Neuronal stem cell (in vitro differentiated cells): ENCODE data around the gene CLUH. TPM values are rescaled to one million over a fixed set of nuclear protein-coding genes. Genes with fewer than 3 reads are reported as not detected.

ENCODE experiments used
- DNase-seq: peaks from one replicate; pipeline ENCODE4 v3.0.0-alpha.2; 2013; ENCODE audit warnings: low spot score
- H2AFZ ChIP-seq: one replicate; pipeline ENCODE4 v1.6.1; 2013; ENCODE audit warnings: mild to moderate bottlenecking, low read length, inconsistent platforms
- H2AK5ac ChIP-seq: 2 replicates; pipeline ENCODE4 v1.6.1; 2013; ENCODE audit warnings: low read depth, mild to moderate bottlenecking, inconsistent platforms, low read length, moderate library complexity, mixed read lengths
- H2BK120ac ChIP-seq: 2 replicates; pipeline ENCODE4 v1.6.1; 2013; ENCODE audit warnings: low read depth, mild to moderate bottlenecking, inconsistent platforms, low read length, moderate library complexity, mixed read lengths
- H2BK12ac ChIP-seq: one replicate; pipeline ENCODE4 v1.6.1; 2013; ENCODE audit warnings: low read length, inconsistent platforms
- H2BK15ac ChIP-seq: 2 replicates; pipeline ENCODE4 v1.6.1; 2013; ENCODE audit warnings: mild to moderate bottlenecking, low read length, inconsistent platforms, mixed read lengths
- H2BK5ac ChIP-seq: one replicate; pipeline ENCODE4 v1.6.1; 2013; ENCODE audit warnings: inconsistent platforms, mild to moderate bottlenecking, low read length, moderate library complexity
- H3K14ac ChIP-seq: one replicate; pipeline ENCODE4 v1.6.1; 2013; ENCODE audit warnings: low read length, inconsistent platforms
- H3K18ac ChIP-seq: 2 replicates; pipeline ENCODE4 v1.6.1; 2013; ENCODE audit warnings: low read length, inconsistent platforms
- H3K23ac ChIP-seq: 2 replicates; pipeline ENCODE4 v1.6.1; 2013; ENCODE audit warnings: low read depth, mild to moderate bottlenecking, mixed read lengths, low read length, inconsistent platforms; ENCODE audit not compliant: poor library complexity
- H3K27ac ChIP-seq: replicated peaks from 3 replicates; pipeline ENCODE4 v1.5.1; 2013; ENCODE audit warnings: low read length, inconsistent platforms
- H3K27me3 ChIP-seq, 3 experiments: 2 replicates each; pipeline ENCODE4 v1.6.1; 2013; ENCODE audit warnings: low read length in 3 of 3, mild to moderate bottlenecking in 2 of 3, inconsistent platforms in 1 of 3, low read depth in 1 of 3, mixed read lengths in 1 of 3, moderate library complexity in 1 of 3; ENCODE audit not compliant: control insufficient read depth in 3 of 3, insufficient read depth in 3 of 3
- H3K36me3 ChIP-seq, 2 donors: replicated peaks in 1 of 2; 2 replicates each; pipeline ENCODE4 v1.6.1; 2013; ENCODE audit warnings: low read length in 2 of 2; ENCODE audit not compliant: control insufficient read depth in 2 of 2, insufficient read depth in 2 of 2
- H3K4ac ChIP-seq: 2 replicates; pipeline ENCODE4 v1.6.1; 2013; ENCODE audit warnings: inconsistent platforms, mild to moderate bottlenecking, low read length, moderate library complexity
- H3K4me1 ChIP-seq, 2 donors: 1 replicate in 1 of 2; 2 replicates in 1 of 2; pipeline ENCODE4 v1.6.1; 2013; ENCODE audit warnings: low read length in 2 of 2, low read depth in 1 of 2; ENCODE audit not compliant: control insufficient read depth in 2 of 2, insufficient read depth in 1 of 2
- H3K4me2 ChIP-seq: one replicate; pipeline ENCODE4 v1.6.1; 2013; ENCODE audit warnings: mild to moderate bottlenecking, low read length, inconsistent platforms; ENCODE audit not compliant: insufficient read depth, poor library complexity, severe bottlenecking
- H3K4me3 ChIP-seq, 2 donors: 2 replicates each; pipeline ENCODE4 v1.5.1; 2013; ENCODE audit warnings: low read length in 2 of 2, mild to moderate bottlenecking in 2 of 2, inconsistent platforms in 1 of 2, moderate library complexity in 1 of 2
- H3K79me1 ChIP-seq: one replicate; pipeline ENCODE4 v1.6.1; 2013; ENCODE audit warnings: low read depth, mild to moderate bottlenecking, inconsistent platforms, low read length, moderate library complexity
- H3K9ac ChIP-seq: one replicate; pipeline ENCODE4 v1.6.1; 2013; ENCODE audit warnings: mild to moderate bottlenecking, low read depth, low read length, inconsistent platforms; ENCODE audit not compliant: poor library complexity
- H3K9me3 ChIP-seq, 2 donors: replicated peaks in 1 of 2; 2 replicates each; pipeline versions ENCODE3 to v1.6.1; 2013; ENCODE audit warnings: low read length in 2 of 2, mild to moderate bottlenecking in 2 of 2, inconsistent platforms in 1 of 2, low read depth in 1 of 2, mixed read lengths in 1 of 2, moderate library complexity in 1 of 2; ENCODE audit not compliant: control insufficient read depth in 2 of 2, insufficient read depth in 1 of 2
- H4K8ac ChIP-seq: one replicate; pipeline ENCODE4 v1.6.1; 2013; ENCODE audit warnings: low read depth, mild to moderate bottlenecking, inconsistent platforms, low read length, moderate library complexity
- H4K91ac ChIP-seq: one replicate; pipeline ENCODE4 v1.6.1; 2013; ENCODE audit warnings: low read length, low read depth, mild to moderate bottlenecking, inconsistent platforms; ENCODE audit not compliant: poor library complexity
- WGBS, 2 donors: extraction: QIAGEN DNeasy Blood & Tissue Kit; methylation state at CpG; one replicate each; pipeline ENCODE4 v1.1.7; 2013; ENCODE audit warnings: missing lambda C conversion rate in 2 of 2, mixed read lengths in 1 of 2; ENCODE audit not compliant: insufficient read length in 2 of 2, insufficient replicate concordance in 1 of 2; ENCODE audit errors: extremely low coverage in 2 of 2; 5-methylcytosine and 5-hydroxymethylcytosine counted together
- small RNA-seq: library from polyadenylated mRNA; stranded (forward); fragments of <200 nt; extraction: miRNeasy Mini kit (QIAGEN cat#:217004); gene quantifications from one replicate; pipeline ENCODE3, GENCODE V24; 2013; ENCODE audit not compliant: insufficient read depth

Gene CLUH

DNA sequence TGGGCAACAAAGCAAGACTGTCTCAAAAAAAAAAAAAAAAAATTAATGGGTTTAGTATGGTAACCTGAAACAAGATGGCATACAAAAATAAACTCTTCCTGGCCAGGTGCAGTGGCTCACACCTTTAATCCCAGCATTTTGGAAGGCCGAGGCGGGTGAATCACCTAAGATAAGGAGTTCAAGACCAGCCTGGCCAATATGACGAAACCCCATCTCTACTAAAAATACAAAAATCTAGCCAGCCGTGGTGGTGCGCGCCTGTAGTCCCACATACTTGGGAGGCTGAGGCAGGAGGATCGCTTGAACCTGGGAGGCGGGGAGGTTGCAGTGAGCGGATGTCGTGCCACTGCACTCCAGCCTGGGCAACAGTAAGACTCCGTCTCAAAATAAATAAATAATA is 62.4 kb downstream of the CLUH start:
- Histone ChIP-seq H4K91ac (no peak overlapping the region), H3K9me3 (peaks cover 2 to 14% of the 10 kb centered on the region in 2 donors), H3K4ac (no peak overlapping the region), H4K8ac (no peak overlapping the region), H3K36me3 (peaks cover 6 to 82% of the 10 kb centered on the region in 2 donors), H3K23ac (no peak overlapping the region), H2AFZ (no peak overlapping the region), H2AK5ac (no peak overlapping the region), H3K79me1 (peaks cover 4% of the 10 kb centered on the region), H3K4me3 (no peak overlapping the region), H3K4me1 (no peaks in the 10 kb centered on the region), H2BK12ac (no peak overlapping the region), H3K4me2 (no peak overlapping the region), H2BK5ac (no peak overlapping the region), H3K27ac (no peak overlapping the region), H2BK120ac (no peak overlapping the region), H3K9ac (no peak overlapping the region), H2BK15ac (no peak overlapping the region), H3K18ac (no peak overlapping the region), H3K27me3 (no peaks in the 10 kb centered on the region), H3K14ac (no peak overlapping the region)
- no peak for DNase-seq
- no CpG with 5 or more reads among the region's 11 CpGs for WGBS, 2 donors

DNA sequence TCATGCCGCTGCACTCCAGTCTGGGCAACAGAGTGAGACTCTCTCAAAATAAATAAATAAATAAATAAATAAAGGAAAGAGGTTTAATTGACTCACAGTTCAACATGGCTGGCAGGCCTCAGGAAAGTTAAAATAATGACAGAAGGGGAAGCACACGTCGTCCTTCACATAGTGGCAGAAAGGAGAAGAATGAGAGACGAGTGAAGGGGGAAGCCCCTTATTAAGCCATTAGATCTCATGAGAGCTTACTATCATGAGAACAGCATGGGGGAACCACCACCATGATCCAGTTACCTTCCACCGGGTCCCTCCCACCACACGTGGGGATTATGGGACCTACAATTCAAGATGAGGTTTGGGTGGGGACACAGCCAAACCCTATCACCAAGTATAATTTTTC is 63.6 kb downstream of the CLUH start:
- H2AK5ac ChIP-seq = no peak overlapping the region
- H3K9me3 ChIP-seq = peaks cover 2 to 14% of the 10 kb centered on the region in 2 donors
- no peak overlapping the region for H3K4me2 ChIP-seq
- no peak overlapping the region for H2AFZ ChIP-seq
- H2BK12ac ChIP-seq = no peak overlapping the region
- H2BK15ac ChIP-seq = no peak overlapping the region
- H3K27ac ChIP-seq = no peak overlapping the region
- H2BK120ac ChIP-seq = no peak overlapping the region
- no peak overlapping the region for H3K4ac ChIP-seq
- H4K8ac ChIP-seq = no peak overlapping the region
- no peak overlapping the region for H3K23ac ChIP-seq
- H3K4me3 ChIP-seq = no peak overlapping the region
- WGBS, 2 donors = no CpG with 5 or more reads among the region's 6 CpGs
- H2BK5ac ChIP-seq = no peak overlapping the region
- H3K27me3 ChIP-seq = no peaks in the 10 kb centered on the region
- H3K14ac ChIP-seq = no peak overlapping the region
- H4K91ac ChIP-seq = no peak overlapping the region
- H3K4me1 ChIP-seq = no peaks in the 10 kb centered on the region
- DNase-seq = no peak
- no peak overlapping the region for H3K9ac ChIP-seq
- H3K18ac ChIP-seq = no peak overlapping the region
- peaks cover 9 to 84% of the 10 kb centered on the region in 2 donors for H3K36me3 ChIP-seq
- peaks cover 4% of the 10 kb centered on the region for H3K79me1 ChIP-seq

DNA sequence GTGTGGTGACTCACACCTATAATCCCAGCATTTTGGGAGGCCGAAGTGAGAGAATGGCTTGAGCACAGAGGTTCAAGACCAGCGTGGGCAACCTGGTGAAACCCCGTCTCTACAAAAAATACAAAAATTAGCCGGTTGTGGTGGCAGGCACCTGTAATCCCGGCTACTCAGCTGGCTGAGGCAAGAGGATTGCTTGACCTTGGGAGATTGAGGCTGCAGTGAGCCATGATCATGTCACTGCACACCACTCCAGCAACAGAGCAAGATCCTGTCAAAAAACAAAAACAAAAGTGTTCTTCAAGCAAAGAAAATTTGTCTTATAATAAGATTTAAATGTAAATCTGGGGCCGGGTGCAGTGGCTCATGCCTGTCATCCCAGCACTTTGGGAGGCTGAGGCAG is 66.6 kb downstream of the CLUH start:
- no peak for DNase-seq
- Histone ChIP-seq H2BK5ac (no peak overlapping the region), H2AK5ac (no peak overlapping the region), H2BK15ac (no peak overlapping the region), H3K9ac (no peak overlapping the region), H3K36me3 (peaks cover 8 to 89% of the 10 kb centered on the region in 2 donors), H3K27ac (no peak overlapping the region), H3K27me3 (no peaks in the 10 kb centered on the region), H3K14ac (no peak overlapping the region), H3K9me3 (peaks cover 0 to 4% of the 10 kb centered on the region in 2 donors), H3K4ac (no peak overlapping the region), H2AFZ (no peak overlapping the region), H3K18ac (no peak overlapping the region), H4K91ac (no peak overlapping the region), H3K23ac (no peak overlapping the region), H3K4me3 (no peak overlapping the region), H3K4me1 (no peaks in the 10 kb centered on the region), H2BK12ac (no peak overlapping the region), H3K4me2 (no peak overlapping the region), H2BK120ac (no peak overlapping the region), H4K8ac (no peak overlapping the region), H3K79me1 (peaks cover 1% of the 10 kb centered on the region)
- no CpG with 5 or more reads among the region's 6 CpGs for WGBS, 2 donors

Small RNAs within 50 kb of the gene (small RNA-seq; reads per million reads assigned to genes)
- gene MIR1253 (not detected), gene MIR6776 (not detected), gene RN7SL608P (not detected), gene hsa-mir-1253 (not detected)
